ENCODE data around the gene C9orf50.

DNA sequence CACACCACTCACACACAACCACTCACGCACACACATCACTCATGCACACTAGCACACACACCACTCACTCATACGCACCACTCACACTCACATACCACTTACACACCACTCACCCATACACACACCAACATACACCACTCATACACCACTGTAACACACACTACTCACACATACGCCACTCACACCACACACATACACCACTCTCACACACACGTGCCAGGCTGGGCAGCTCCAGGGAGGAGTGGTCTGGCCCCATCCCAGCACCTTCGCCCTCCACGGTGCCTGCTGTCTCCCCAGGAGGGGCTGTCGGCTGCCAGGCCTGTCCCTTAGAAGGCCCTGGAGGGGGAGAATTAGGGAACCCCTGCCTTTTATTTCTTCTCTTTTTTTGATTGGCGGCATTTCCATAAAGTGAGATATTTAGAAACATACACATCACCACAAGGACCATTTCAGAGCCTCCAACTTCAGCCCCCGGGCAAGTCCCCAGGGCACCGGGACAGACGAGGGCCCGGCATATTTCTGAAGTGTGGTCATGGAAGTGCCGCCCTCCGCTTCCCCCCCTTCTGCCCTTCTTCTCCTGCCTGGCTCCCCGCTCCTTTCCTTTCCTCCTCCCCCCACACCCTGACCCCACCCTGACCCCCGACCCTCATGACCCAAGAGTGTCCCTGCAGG is 27.3 kb upstream of the C9orf50 start:
- TF ChIP-seq, protein P1, sequence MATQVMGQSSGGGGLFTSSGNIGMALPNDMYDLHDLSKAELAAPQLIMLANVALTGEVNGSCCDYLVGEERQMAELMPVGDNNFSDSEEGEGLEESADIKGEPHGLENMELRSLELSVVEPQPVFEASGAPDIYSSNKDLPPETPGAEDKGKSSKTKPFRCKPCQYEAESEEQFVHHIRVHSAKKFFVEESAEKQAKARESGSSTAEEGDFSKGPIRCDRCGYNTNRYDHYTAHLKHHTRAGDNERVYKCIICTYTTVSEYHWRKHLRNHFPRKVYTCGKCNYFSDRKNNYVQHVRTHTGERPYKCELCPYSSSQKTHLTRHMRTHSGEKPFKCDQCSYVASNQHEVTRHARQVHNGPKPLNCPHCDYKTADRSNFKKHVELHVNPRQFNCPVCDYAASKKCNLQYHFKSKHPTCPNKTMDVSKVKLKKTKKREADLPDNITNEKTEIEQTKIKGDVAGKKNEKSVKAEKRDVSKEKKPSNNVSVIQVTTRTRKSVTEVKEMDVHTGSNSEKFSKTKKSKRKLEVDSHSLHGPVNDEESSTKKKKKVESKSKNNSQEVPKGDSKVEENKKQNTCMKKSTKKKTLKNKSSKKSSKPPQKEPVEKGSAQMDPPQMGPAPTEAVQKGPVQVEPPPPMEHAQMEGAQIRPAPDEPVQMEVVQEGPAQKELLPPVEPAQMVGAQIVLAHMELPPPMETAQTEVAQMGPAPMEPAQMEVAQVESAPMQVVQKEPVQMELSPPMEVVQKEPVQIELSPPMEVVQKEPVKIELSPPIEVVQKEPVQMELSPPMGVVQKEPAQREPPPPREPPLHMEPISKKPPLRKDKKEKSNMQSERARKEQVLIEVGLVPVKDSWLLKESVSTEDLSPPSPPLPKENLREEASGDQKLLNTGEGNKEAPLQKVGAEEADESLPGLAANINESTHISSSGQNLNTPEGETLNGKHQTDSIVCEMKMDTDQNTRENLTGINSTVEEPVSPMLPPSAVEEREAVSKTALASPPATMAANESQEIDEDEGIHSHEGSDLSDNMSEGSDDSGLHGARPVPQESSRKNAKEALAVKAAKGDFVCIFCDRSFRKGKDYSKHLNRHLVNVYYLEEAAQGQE (IDR thresholded peaks at IDR 0.05; ENCODE audit: insufficient read depth in 1 of 2, low read depth in 2 of 2, low read length in 1 of 2) = no peak
- TF ChIP-seq, protein P2, sequence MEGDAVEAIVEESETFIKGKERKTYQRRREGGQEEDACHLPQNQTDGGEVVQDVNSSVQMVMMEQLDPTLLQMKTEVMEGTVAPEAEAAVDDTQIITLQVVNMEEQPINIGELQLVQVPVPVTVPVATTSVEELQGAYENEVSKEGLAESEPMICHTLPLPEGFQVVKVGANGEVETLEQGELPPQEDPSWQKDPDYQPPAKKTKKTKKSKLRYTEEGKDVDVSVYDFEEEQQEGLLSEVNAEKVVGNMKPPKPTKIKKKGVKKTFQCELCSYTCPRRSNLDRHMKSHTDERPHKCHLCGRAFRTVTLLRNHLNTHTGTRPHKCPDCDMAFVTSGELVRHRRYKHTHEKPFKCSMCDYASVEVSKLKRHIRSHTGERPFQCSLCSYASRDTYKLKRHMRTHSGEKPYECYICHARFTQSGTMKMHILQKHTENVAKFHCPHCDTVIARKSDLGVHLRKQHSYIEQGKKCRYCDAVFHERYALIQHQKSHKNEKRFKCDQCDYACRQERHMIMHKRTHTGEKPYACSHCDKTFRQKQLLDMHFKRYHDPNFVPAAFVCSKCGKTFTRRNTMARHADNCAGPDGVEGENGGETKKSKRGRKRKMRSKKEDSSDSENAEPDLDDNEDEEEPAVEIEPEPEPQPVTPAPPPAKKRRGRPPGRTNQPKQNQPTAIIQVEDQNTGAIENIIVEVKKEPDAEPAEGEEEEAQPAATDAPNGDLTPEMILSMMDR (IDR thresholded peaks at IDR 0.05) = no peak

Measured in Panc1 (cell line).